Inflammatory macrophage treated with lipopolysaccharide for 1 hour (primary cell): Measurements from ENCODE around the gene MLC1.
"Not testable (repeated sequence)": the region's sequence is repeated elsewhere in the genome, so short reads cannot be mapped to it uniquely, and the experiment has no call there.

Source experiments
- DNase-seq, 2 donors: peaks; one replicate each; pipeline ENCODE4 v3.0.0-alpha.2; 2020 to 2022

The MLC1 gene

DNA sequence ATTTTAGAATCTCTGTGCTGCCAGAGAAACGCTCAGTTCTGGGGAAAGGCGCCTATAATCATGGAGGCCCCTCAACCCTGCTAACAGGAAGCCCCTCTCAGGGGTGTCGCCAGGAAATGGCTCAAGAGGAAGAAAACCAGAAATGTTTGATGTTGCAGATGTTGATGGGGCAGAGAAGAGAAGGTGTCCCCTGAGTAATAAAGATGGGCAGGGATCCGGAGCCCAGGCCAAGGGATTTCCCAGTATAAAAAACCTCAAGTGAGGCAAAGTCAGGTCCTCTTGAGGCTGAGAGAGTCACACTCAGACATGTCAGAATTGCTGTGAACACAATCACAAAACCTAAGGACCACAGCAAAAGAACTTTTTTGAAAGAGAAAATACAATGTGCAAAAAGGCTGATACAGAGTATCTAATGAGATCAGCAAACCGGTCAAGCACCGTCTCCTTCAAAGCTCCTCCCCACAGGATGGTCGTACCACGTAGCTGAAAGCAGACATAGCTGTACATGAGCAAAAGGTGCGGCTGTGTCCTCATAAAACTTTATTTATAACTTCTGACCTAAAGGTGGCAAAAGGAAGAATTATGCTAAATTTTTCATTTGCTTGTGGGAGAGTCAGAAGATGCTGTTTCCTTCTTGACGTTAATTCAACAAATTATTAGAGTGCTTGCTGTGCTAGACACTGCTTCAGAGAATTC lies 16.8 kb upstream of the MLC1 start:
- DNase-seq, result no peak

DNA sequence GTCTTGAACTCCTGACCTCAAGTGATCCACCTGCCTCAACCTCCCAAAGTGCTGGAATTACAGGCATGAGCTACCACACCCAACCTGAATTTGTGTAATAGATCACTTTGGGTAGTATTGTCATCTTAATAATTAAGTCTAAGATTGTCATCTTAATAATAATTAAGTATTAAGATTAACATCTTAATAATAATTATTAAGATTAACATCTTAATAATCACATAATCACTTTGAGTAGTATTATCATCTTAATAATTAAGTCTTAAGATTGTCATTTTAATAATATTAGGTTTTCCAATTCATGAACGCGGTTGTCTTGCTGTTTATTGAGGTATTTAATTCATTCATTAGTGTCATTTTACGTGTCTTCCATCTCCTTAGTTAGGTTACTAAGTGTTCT lies 12.8 kb upstream of the MLC1 start:
- no peak for DNase-seq

DNA sequence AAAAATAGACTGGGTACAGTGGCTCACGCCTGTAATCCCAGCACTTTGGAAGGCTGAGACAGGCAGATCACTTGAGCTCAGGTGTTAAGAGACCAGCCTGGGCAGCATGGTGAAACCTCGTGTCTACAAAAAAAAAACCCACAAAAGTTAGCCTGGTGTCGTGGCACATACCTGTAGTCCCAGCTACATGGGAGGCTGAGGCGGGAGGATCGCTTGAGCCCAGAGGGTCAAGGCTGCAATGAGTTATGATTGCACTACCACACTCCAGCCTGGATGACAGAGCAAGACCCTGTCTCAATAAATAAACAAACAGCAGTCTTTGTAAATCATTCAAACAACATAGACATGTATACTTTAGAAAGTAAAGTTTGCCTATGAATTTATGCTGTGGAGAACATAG lies 7.1 kb upstream of the MLC1 start:
- no peak for DNase-seq

- no peak for DNase-seq
These were observed 6.0 kb upstream of the MLC1 start for GRCh38 chr22:50091092-50091768.

DNA sequence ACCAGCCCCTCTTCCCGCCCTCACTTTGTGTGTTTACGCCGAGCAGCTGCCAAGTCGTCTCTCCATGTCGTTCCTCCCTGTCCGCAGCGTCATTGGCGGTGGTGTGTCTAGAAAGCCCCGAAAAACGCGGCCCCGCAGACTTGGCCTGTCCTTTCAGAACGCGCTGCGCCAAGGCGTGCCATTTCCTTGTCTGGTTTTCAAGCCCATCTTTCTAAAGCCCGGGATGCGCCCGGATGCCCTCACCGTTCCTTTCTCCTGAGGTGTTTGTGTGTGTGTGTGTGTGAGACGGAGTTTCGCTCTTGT lies 5.1 kb upstream of the MLC1 start:
- no peak for DNase-seq

GRCh38 chr22:50089682-50090411 lies 4.6 kb upstream of the MLC1 start, which contains the start of gene MOV10L1:
MOV10L1 (plus strand) TSS chr22:50090006; CDS start chr22:50090089, 83 bp downstream.
- peak; percentile 28 to 74 for DNase-seq

DNA sequence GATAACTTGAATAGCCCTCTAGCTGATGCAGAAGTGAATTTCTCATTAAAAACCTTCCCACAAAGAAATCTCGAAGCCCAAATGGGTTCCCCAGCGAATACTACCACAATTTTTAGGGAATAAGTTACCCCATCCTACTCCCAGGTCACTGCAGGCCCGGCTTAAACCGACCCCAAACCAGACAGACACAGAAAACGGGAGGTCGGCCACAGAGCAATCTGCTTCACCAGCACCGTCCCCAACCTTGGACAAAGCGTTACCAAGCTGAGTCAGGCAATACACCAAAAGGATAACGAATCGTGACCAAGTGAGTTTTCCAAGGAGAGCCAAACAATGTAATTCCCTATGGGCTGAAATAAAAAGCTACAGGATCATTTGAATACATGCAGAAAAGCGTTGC lies 4.0 kb upstream of the MLC1 start:
- DNase-seq, result no peak

- no peak for DNase-seq
These were observed 2.9 kb upstream of the MLC1 start for GRCh38 chr22:50088096-50088495.

GRCh38 chr22:50087646-50088045 lies 2.4 kb upstream of the MLC1 start:
- DNase-seq, result no peak

GRCh38 chr22:50086975-50087374 lies 1.7 kb upstream of the MLC1 start:
- not testable (repeated sequence) for DNase-seq

- no peak for DNase-seq
These were observed 1.3 kb upstream of the MLC1 start for GRCh38 chr22:50086526-50086925.

GRCh38 chr22:50084614-50085021 lies 608 bp downstream of the MLC1 start:
- no peak for DNase-seq

DNA sequence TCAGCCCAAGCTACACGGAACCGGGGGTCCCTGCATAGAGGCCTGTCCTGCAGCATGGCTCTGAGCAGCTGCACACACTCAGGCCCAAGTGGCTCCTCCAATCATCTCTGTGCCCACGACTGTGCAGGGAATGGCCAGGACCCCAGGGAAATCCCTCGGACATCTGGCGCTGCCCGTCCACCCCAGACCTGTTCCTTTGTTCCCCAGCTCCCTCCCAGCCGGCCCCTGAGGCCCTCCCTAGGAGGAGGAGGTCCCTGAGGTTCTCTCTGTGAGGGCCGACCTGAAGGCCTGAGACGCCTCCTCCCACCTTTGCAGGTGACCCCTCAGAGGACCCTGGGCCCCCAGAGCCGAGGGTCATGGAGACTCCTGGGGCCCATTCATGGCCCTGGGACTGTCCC lies 1.1 kb downstream of the MLC1 start:
- no peak for DNase-seq

GRCh38 chr22:50083462-50084079 lies 1.7 kb downstream of the MLC1 start:
- no peak for DNase-seq

DNA sequence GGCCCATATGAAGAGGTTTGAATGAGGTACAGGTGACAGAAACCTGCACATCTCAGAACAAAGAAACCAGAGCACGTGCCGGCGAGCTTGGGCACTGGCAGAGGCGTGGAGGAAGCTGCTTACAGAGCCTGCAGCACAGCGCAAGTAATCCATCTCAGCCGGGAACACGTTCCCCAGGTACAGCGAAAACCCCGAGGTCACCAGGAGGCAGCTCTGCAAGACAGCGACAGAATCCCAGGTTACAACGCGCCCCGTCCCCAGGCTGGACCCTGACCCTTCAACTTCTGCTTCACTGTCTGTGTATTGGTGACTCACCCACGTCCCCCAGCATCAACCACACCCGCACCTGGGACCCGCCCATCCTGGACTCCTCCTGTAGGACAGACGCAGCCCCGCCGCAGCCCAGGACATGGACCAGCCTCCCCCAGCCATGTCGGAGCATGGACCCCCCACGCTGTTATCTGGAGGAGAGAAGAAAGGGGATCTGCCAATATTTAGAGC lies 2.2 kb downstream of the MLC1 start:
- no peak for DNase-seq

DNA sequence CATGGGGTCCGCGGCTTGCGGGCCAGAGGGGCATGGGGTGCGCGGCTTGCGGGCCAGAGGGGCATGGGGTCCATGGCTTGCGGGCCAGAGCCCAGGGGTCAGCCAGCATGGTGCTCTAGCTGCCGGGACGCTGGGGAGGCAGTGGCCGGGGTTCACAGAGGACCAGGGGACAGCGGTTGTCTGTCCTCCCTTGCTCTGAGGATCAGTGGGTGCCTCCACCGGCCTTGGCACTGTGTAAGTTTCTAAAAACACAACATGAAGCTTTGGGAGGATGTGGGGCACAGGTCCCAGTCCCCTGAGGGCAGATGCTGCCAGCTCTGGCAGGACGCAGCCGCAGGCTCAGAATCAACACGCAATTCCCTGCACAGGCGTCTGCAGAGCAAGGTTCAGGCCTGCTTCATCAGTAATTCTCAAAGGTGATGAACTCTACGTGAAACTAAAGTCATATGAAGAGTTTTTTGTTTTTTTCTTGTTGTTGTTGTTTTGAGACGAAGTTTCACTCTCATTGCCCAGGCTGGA lies 3.0 kb downstream of the MLC1 start:
- DNase-seq, result no peak

GRCh38 chr22:50081426-50082196 lies 3.6 kb downstream of the MLC1 start:
- DNase-seq, result no peak

DNA sequence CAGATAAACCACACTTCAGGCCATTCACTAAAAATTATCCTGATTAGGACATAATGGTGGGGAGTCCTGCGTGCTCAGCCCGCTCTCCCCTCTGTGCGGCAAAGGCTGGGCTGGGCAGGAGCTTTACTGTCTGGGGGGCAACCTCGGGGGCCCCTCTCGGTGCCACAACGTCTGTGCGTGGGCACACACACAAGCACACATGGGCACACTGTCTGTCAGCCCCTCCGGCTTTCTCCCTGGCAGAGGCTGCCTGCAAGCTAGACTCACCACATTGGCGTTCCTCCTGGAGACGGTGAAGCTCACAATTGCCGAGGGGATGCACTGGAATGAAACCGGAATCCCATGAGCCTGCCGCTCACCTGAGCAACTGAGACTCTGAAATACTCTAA lies 5.2 kb downstream of the MLC1 start:
- DNase-seq, result no peak

GRCh38 chr22:50078761-50079160 lies 6.5 kb downstream of the MLC1 start:
- DNase-seq, result no peak

- no peak for DNase-seq
These were observed 7.0 kb downstream of the MLC1 start for GRCh38 chr22:50078246-50078645.

DNA sequence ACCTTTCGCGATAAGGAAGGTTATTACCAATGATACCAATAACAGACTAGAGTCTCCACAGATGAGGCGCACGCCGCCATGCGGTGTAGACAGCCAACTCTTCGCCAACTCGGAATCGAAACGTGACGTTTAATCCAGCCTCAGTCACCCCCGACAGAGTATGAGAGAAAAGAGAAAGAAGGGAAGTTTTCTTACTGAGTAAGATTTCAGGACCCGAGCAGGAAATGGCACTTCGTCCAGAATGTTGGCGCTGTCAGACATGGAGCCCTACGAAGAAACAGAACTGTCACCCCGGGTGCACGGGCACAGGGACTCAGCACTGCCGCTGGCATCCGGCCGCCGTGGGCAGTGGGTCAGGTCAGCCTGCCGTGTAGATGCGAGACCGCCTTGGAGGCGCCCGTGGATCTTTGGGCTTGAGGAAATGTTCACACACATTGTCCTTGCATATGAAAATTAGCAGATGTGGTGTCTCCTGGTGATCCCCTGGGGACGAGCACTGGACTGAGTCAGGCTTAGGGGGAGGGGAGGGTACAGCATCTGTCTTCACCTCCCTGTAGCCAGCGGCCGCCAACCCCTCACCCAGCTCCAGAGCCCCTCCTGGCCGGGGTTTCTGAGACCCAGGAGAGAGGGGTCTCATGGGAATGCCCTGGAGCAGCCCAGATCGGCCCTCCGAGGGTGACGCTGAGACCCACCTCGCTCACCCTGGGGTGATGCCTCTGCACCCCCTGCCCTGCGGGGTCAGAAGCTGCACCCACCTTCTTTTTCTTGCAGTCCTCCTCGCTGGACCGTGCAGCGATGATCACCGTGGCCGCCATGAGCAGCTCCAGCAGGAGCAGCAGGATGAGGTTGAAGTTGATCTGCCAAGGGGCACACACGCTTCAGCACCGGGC lies 8.3 kb downstream of the MLC1 start:
- DNase-seq, result no peak
